ENCODE measurements around the gene COL4A1.

- TF ChIP-seq POLR2A (IDR thresholded peaks at IDR 0.05; ENCODE audit: low read length) = no peak
- TF ChIP-seq GATA1 (IDR thresholded peaks at IDR 0.05; ENCODE audit: low read depth, low read length) = no peak
These were observed 140.4 kb downstream of the COL4A1 start for GRCh38 chr13:110166598-110166997.
